ENCODE measurements around the gene ATP5PD.

DNA sequence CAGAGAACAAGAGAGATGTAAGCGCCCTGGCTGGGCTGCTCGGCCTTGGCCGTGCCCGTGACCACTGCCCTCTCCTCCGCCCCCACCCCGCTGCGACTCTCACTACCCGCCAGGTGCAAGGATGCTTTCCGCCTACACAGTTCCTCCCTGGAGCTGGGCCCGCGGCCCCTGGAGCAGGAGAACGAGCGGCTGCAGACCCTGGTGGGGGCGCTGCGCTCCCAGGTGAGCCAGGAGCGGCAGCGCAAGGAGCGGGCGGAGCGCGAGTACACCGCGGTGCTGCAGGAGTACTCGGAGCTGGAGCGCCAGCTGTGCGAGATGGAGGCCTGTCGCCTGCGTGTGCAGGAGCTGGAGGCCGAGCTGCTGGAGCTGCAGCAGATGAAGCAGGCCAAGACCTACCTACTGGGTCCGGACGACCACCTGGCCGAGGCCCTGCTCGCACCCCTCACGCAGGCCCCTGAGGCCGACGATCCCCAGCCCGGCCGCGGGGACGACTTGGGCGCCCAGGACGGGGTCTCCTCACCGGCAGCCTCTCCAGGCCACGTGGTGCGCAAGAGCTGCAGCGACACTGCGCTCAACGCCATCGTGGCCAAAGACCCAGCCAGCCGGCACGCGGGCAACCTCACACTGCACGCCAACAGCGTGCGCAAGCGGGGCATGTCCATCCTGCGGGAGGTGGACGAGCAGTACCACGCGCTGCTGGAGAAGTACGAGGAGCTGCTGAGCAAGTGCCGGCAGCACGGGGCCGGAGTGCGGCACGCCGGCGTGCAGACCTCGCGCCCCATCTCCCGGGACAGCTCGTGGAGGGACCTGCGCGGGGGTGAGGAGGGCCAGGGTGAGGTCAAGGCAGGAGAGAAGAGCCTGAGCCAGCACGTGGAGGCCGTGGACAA is 43.5 kb downstream of the ATP5PD start:
- TF ChIP-seq ZBTB7A (tag by site-specific recombination; IDR thresholded peaks at IDR 0.05; ENCODE audit: low read depth) (no peak), ZNF292 (tag by site-specific recombination; IDR thresholded peaks at IDR 0.05; ENCODE audit: borderline replicate concordance, low read depth) (no peak), ATF2 (tag by site-specific recombination; IDR thresholded peaks at IDR 0.05; ENCODE audit: low read depth) (no peak), ZNF274 (IDR thresholded peaks at IDR 0.05; ENCODE audit: low read length) (no peak), ZNF274 (tag by site-specific recombination; IDR thresholded peaks at IDR 0.05; ENCODE audit: borderline replicate concordance) (no peak), ZNF558 (tag by site-specific recombination; IDR thresholded peaks at IDR 0.05) (no peak), KLF9 (tag by site-specific recombination; IDR thresholded peaks at IDR 0.05; ENCODE audit: low read depth) (no peak)
- TF ChIP-seq, protein P1, sequence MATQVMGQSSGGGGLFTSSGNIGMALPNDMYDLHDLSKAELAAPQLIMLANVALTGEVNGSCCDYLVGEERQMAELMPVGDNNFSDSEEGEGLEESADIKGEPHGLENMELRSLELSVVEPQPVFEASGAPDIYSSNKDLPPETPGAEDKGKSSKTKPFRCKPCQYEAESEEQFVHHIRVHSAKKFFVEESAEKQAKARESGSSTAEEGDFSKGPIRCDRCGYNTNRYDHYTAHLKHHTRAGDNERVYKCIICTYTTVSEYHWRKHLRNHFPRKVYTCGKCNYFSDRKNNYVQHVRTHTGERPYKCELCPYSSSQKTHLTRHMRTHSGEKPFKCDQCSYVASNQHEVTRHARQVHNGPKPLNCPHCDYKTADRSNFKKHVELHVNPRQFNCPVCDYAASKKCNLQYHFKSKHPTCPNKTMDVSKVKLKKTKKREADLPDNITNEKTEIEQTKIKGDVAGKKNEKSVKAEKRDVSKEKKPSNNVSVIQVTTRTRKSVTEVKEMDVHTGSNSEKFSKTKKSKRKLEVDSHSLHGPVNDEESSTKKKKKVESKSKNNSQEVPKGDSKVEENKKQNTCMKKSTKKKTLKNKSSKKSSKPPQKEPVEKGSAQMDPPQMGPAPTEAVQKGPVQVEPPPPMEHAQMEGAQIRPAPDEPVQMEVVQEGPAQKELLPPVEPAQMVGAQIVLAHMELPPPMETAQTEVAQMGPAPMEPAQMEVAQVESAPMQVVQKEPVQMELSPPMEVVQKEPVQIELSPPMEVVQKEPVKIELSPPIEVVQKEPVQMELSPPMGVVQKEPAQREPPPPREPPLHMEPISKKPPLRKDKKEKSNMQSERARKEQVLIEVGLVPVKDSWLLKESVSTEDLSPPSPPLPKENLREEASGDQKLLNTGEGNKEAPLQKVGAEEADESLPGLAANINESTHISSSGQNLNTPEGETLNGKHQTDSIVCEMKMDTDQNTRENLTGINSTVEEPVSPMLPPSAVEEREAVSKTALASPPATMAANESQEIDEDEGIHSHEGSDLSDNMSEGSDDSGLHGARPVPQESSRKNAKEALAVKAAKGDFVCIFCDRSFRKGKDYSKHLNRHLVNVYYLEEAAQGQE (tag by site-specific recombination; IDR thresholded peaks at IDR 0.05), result no peak
- TF ChIP-seq, protein P2, sequence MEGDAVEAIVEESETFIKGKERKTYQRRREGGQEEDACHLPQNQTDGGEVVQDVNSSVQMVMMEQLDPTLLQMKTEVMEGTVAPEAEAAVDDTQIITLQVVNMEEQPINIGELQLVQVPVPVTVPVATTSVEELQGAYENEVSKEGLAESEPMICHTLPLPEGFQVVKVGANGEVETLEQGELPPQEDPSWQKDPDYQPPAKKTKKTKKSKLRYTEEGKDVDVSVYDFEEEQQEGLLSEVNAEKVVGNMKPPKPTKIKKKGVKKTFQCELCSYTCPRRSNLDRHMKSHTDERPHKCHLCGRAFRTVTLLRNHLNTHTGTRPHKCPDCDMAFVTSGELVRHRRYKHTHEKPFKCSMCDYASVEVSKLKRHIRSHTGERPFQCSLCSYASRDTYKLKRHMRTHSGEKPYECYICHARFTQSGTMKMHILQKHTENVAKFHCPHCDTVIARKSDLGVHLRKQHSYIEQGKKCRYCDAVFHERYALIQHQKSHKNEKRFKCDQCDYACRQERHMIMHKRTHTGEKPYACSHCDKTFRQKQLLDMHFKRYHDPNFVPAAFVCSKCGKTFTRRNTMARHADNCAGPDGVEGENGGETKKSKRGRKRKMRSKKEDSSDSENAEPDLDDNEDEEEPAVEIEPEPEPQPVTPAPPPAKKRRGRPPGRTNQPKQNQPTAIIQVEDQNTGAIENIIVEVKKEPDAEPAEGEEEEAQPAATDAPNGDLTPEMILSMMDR (tag by site-specific recombination; IDR thresholded peaks at IDR 0.05), result no peak
- TF ChIP-seq, protein P3, sequence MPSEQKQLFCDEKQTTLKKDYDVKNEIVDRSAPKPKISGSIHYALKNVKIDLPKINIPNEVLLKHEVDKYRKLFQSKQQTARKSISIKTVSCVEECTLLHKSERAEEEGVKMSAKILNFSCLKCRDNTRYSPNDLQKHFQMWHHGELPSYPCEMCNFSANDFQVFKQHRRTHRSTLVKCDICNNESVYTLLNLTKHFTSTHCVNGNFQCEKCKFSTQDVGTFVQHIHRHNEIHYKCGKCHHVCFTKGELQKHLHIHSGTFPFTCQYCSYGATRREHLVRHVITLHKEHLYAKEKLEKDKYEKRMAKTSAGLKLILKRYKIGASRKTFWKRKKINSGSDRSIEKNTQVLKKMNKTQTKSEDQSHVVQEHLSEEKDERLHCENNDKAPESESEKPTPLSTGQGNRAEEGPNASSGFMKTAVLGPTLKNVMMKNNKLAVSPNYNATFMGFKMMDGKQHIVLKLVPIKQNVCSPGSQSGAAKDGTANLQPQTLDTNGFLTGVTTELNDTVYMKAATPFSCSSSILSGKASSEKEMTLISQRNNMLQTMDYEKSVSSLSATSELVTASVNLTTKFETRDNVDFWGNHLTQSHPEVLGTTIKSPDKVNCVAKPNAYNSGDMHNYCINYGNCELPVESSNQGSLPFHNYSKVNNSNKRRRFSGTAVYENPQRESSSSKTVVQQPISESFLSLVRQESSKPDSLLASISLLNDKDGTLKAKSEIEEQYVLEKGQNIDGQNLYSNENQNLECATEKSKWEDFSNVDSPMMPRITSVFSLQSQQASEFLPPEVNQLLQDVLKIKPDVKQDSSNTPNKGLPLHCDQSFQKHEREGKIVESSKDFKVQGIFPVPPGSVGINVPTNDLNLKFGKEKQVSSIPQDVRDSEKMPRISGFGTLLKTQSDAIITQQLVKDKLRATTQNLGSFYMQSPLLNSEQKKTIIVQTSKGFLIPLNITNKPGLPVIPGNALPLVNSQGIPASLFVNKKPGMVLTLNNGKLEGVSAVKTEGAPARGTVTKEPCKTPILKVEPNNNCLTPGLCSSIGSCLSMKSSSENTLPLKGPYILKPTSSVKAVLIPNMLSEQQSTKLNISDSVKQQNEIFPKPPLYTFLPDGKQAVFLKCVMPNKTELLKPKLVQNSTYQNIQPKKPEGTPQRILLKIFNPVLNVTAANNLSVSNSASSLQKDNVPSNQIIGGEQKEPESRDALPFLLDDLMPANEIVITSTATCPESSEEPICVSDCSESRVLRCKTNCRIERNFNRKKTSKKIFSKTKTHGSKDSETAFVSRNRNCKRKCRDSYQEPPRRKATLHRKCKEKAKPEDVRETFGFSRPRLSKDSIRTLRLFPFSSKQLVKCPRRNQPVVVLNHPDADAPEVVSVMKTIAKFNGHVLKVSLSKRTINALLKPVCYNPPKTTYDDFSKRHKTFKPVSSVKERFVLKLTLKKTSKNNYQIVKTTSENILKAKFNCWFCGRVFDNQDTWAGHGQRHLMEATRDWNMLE (tag by site-specific recombination; conservative IDR thresholded peaks at IDR 0.05; ENCODE audit: low read depth), result no peak
